ENCODE data around the gene KCTD6. TPM values are rescaled to one million over a fixed set of nuclear protein-coding genes. Genes with fewer than 3 reads are reported as not detected.

The KCTD6 gene
- total RNA-seq, 1 experiment from 2014 or later: 12.0 TPM

- TF ChIP-seq EZH2phosphoT487 (IDR thresholded peaks at IDR 0.05; ENCODE audit: borderline replicate concordance) (no peak), SP1 (IDR thresholded peaks at IDR 0.05; ENCODE audit: low read depth) (no peak), TCF7L2 (IDR thresholded peaks at IDR 0.05; ENCODE audit: borderline replicate concordance, extremely low read depth, insufficient read depth, insufficient read length) (no peak), JUND (IDR thresholded peaks at IDR 0.05) (no peak)
Measured at GRCh38 chr3:58521917-58522631, 30.2 kb downstream of the KCTD6 start (continued).

GRCh38 chr3:58522759-58523425, 31.0 kb downstream of the KCTD6 start:
- no peaks in the 10 kb centered on the region for H3K36me3 ChIP-seq (ENCODE audit: control insufficient read depth in 1 of 2, insufficient read depth in 2 of 2, low read length in 2 of 2)
- H3K4me3 ChIP-seq (replicated peaks in 1 of 2; ENCODE audit: low read depth in 1 of 2, low read length in 2 of 2): no peak overlapping the region
- H3K27me3 ChIP-seq (ENCODE audit: insufficient read depth, low read length): no peaks in the 10 kb centered on the region
- DNase-seq (ENCODE audit: low read depth, low spot score) (no peak), ATAC-seq (no peak)
- POLR2A ChIA-PET: no interaction called here
- intact Hi-C loops (cut with micrococcal nuclease): no loop called here
- H3K9me3 ChIP-seq (ENCODE audit: control insufficient read depth in 1 of 2, insufficient read depth in 1 of 2, low read depth in 1 of 2, low read length in 2 of 2): no peaks in the 10 kb centered on the region
- peaks cover 9 to 15% of the 10 kb centered on the region in 2 experiments for H3K4me1 ChIP-seq (ENCODE audit: control insufficient read depth in 1 of 2, insufficient read depth in 2 of 2, low read length in 2 of 2)
- no peaks in the 10 kb centered on the region for H4K20me1 ChIP-seq (ENCODE audit: insufficient read depth)
- CTCF ChIA-PET: interaction anchor here (1.5 kb wide), 1 partner anchor 9 kb away, joined by 4 read pairs; no protein-coding TSS in a partner anchor
- H2AFZ ChIP-seq (ENCODE audit: low read depth, low read length, poor library complexity, severe bottlenecking): no peak overlapping the region
- H3K4me2 ChIP-seq (ENCODE audit: low read length): no peak overlapping the region
- H3K27ac ChIP-seq (ENCODE audit: low read depth, low read length): no peak overlapping the region
- TF ChIP-seq REST (IDR thresholded peaks at IDR 0.05; ENCODE audit: low read depth): no peak
- TF ChIP-seq CBX3 (IDR thresholded peaks at IDR 0.05; ENCODE audit: low read depth): no peak
- TF ChIP-seq CEBPB (IDR thresholded peaks at IDR 0.05; ENCODE audit: low read depth): no peak
- no peaks in the 10 kb centered on the region for H3K79me2 ChIP-seq (ENCODE audit: insufficient read depth, low read length)
- H3K9ac ChIP-seq (ENCODE audit: low read length): no peak overlapping the region
- no peaks in the 10 kb centered on the region for H3K9me2 ChIP-seq (ENCODE audit: insufficient read depth)
- RAD21 ChIA-PET (ENCODE audit: low non-redundant PET in 1 of 2, low total read pairs in 2 of 2, uncharacterized antibody in 2 of 2, unreplicated experiment in 2 of 2): no interaction called here
- no TSS peak for BruUV-seq (replicated peaks)
